GM12873 (cell line): ENCODE data around the gene IDH3G.

Experiments
- CTCF ChIP-seq: IDR thresholded peaks from 2 replicates; pipeline ENCODE4 v1.5.1; 2012; ENCODE audit warnings: low read depth, mild to moderate bottlenecking, moderate library complexity, low read length, control low read depth; ENCODE audit not compliant: insufficient read depth; ENCODE audit errors: missing control alignments

The IDH3G gene

GRCh38 chrX:153793291-153793690 is 884 bp downstream of the IDH3G start:
- no peak for TF ChIP-seq CTCF

GRCh38 chrX:153792368-153792767 is 1.8 kb downstream of the IDH3G start:
- TF ChIP-seq CTCF: no peak

GRCh38 chrX:153791104-153791852 is 2.9 kb downstream of the IDH3G start:
- TF ChIP-seq CTCF: no peak

- TF ChIP-seq CTCF: no peak
Observed at GRCh38 chrX:153789654-153790053, 4.5 kb downstream of the IDH3G start.

- TF ChIP-seq CTCF: no peak
Observed at GRCh38 chrX:153786669-153787068, 7.5 kb downstream of the IDH3G start.

GRCh38 chrX:153784325-153784967 is 9.7 kb downstream of the IDH3G start:
- TF ChIP-seq CTCF: no peak

- TF ChIP-seq CTCF: no peak
Observed at GRCh38 chrX:153783378-153784013, 10.7 kb downstream of the IDH3G start.
